SU-DHL-6 (cell line): Measurements from ENCODE around the gene PPP1R12B.
"Not testable (repeated sequence)": the region's sequence is repeated elsewhere in the genome, so short reads cannot be mapped to it uniquely, and the experiment has no call there.

Experiments
- CTCF ChIP-seq: fragments of 200-600 bp; sonication (generic); IDR thresholded peaks from one replicate; pipeline ENCODE4 v1.5.1; 2017; ENCODE audit warnings: antibody characterized with exemption, mild to moderate bottlenecking, low read length, moderate library complexity; ENCODE audit not compliant: insufficient read depth, poor library complexity, severe bottlenecking
- EZH2phosphoT487 ChIP-seq: fragments of 200-600 bp; sonication (generic), shearing (Covaris generic); conservative IDR thresholded peaks from 2 replicates; pipeline ENCODE4 v1.6.1; 2018; ENCODE audit warnings: mild to moderate bottlenecking, antibody characterized with exemption, low read length, moderate library complexity, mixed read lengths

DNA sequence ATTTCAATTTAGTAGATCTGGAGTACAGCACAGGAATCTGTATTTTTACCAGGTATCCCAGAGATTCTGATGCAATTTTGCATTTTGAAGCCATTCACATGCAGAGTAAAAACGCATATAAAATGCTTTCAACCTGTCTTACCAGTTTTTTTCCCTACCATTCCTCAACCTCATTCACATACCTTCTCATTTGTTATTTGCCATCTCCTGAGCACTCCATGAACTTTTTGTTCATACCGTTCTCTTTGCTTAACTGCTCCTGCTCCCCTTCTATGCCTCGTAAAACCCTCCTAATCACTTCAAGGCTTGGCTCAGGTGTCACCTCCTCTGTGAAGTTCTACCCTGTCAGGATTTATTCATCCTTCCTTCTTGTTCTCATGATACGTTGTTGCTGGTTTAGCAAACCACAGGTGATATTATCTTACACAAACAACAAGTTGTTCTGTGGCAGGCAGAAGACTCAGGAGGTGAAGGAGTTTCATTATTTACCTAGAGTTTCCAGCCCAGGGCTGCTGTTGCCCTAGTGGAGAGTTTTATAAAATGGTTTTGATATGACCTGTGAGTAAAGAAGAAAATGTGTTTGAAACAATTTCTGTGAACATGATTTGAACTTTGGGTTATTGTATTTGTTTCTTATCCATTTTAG lies 31.5 kb downstream of the PPP1R12B start:
- not testable (repeated sequence) for TF ChIP-seq CTCF, EZH2phosphoT487
